Epithelial cell of esophagus (primary cell): Measurements from ENCODE around the gene KCNK5.

Experiments
- DNase-seq: peaks from one replicate; pipeline ENCODE4 v3.0.0; 2010; ENCODE audit warnings: low read depth
- H3K4me3 ChIP-seq: 2 replicates; pipeline ENCODE4 v1.5.1; 2011; ENCODE audit warnings: mild to moderate bottlenecking, low read length, control low read depth
- CTCF ChIP-seq: IDR thresholded peaks from 2 replicates; pipeline ENCODE4 v1.5.1; 2011; ENCODE audit warnings: low read depth, mild to moderate bottlenecking, low read length, control low read depth, inconsistent platforms; ENCODE audit not compliant: insufficient read depth; ENCODE audit errors: missing control alignments

Gene KCNK5

DNA sequence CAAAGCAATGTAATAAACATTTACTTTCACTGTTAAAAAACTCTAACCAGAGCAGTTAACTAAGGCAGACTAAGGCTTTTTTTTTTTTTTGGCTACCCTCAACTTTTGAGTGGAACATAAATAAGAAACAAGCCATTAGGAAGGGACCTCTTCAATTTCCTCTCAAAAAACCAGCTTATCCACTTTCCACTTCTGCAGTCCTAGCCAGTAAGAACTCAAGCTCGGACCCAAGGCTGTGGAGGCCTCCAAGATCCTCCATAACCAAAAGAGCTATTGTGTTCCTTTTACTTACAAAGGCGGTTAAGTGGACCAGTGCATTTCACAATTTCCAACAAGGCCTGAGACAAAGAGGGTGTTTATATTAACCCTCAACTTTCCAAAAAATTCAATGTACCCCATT is 5.3 kb downstream of the KCNK5 start:
- H3K4me3 ChIP-seq = no peak overlapping the region
- no peak for DNase-seq
- no peak for TF ChIP-seq CTCF

DNA sequence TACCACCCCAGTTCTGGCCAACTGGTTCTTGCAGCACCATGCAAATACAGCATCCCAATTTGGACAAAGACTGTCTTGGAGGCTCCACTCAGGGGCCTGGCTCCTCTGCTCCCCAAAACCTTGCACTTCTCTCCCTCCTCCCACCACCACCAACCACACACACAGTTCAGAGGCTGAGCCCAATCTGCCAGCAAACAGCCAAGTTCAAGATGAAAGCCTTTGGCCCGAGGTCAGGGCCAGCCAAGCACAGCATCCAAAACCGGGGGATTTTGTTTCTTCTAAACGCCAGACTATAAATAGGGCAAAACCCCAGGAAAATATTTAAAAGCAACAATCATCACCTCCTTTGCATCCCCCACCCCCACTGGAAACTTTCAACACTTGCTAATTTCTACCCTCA is 5.7 kb downstream of the KCNK5 start:
- H3K4me3 ChIP-seq = no peak overlapping the region
- no peak for DNase-seq
- no peak for TF ChIP-seq CTCF

GRCh38 chr6:39223061-39223460 is 6.2 kb downstream of the KCNK5 start:
- no peak for DNase-seq
- H3K4me3 ChIP-seq = no peak overlapping the region
- no peak for TF ChIP-seq CTCF

- DNase-seq = no peak
- no peak overlapping the region for H3K4me3 ChIP-seq
- no peak for TF ChIP-seq CTCF
Observed at GRCh38 chr6:39221779-39222641, 7.3 kb downstream of the KCNK5 start.

- no peak overlapping the region for H3K4me3 ChIP-seq
- no peak for TF ChIP-seq CTCF
- no peak for DNase-seq
Observed at GRCh38 chr6:39221115-39221514, 8.2 kb downstream of the KCNK5 start.

- no peak for DNase-seq
- H3K4me3 ChIP-seq = no peak overlapping the region
- TF ChIP-seq CTCF = no peak
Observed at GRCh38 chr6:39218868-39219567, 10.3 kb downstream of the KCNK5 start.
